NCI-H524 treated with DMSO at 0.1 percent for 48 hours (cell line): Measurements from ENCODE around the gene KRTAP27-1.

Experiments used
- DNase-seq: peaks from one replicate; lab custom pipeline; 2025; lab: John Stamatoyannopoulos, UW

KRTAP27-1 gene, protein sequence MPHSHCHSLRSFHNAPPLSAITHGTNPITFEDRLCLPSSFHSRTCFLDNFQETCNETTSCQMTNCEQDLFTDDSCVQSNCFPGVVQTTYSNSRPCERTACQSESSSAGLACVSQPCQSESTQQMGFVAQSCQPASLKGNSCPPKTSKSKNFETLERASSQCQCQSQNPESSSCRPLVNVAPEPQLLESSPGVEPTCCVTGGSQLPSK

DNA sequence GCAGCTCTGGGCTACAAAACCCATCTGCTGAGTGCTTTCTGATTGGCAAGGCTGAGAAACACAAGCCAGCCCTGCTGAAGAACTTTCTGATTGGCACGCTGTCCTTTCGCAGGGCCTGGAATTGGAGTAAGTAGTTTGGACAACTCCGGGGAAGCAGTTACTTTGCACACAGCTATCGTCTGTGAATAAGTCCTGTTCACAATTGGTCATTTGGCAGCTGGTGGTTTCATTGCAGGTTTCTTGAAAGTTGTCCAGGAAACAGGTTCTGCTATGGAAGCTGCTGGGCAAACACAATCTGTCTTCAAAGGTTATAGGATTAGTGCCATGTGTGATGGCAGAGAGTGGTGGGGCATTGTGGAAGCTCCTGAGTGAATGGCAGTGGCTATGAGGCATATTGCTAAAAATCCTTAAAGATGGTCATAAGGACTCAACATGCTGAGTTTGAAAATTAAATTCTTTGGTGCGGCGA, at the start of gene KRTAP27-1:
Gene KRTAP27-1, minus strand, starts transcription at position 419 of the 469 bp plus-strand sequence. Its CDS starts 26 bp downstream, at position 393.
- DNase-seq = no peak

DNA sequence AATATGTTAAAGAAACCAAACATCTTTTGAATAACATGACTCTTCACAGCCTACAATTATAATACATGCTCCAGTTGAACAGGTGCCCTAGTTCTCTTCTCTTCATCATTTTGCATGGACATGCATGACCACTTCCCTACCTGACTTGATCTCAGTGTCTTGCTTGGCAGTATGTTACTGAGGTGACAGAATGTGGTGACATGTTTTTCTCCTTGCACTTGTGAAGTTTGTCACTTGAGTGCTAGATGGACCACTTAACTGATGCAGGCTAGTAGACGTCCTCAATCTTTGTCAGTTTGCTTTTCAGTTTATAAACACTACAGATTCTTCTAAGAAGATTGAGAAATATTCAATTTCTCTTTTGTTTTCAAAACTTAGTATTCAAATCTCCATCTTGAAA, 44.7 kb upstream of the KRTAP27-1 start:
- no peak for DNase-seq

DNA sequence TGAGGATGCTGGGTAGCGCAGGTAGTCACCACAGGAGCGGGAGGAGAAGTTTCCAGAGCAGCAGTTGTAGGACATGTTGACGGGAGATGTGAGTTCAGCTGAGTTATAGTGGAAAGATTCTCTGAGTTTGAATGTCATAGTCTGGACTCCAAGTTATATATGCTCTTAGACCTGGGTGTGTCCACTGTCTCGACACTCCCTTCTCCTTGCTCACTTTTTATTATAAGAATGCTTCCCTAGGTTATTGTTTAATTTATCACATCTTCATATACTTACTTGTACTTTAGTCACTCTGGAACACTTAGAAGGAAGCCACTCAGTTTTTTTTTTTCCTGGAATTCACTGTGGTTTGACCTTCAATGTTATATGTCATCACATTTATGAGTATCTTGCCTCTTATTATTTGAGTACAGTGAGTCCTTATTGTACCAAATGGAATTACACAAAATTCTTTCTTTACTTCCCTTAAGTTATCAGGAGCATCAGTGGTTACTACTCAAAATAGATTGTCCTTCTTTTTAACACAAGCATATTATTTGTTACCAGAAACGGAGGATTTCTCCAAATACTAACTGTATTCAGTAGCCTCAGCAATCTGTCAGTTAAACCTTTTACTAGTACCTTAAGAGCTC, 34.8 kb upstream of the KRTAP27-1 start, which contains the start of gene KRTAP13-2:
Gene KRTAP13-2, minus strand, starts transcription at position 133 of the 632 bp plus-strand sequence. Its CDS starts 58 bp downstream, at position 75.
- DNase-seq = no peak

DNA sequence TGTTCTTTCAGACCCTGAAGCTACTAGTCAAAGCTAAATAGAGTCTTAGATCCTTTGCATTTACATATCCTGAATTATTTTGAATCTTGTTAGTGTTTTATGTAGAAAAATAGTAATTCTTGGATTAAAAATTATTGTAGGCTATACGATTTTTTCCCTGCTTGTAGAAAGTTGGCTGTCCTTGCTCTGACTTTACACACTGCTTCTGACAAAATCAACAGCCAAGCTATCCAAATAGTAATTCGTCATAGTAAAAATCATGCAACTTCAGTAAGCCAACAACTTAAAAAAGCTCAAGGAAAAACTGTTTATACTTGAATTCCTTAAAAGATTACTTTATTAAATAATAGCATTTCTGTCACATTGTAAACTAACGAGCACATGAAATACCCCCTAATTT, 18.4 kb upstream of the KRTAP27-1 start:
- DNase-seq = no peak

DNA sequence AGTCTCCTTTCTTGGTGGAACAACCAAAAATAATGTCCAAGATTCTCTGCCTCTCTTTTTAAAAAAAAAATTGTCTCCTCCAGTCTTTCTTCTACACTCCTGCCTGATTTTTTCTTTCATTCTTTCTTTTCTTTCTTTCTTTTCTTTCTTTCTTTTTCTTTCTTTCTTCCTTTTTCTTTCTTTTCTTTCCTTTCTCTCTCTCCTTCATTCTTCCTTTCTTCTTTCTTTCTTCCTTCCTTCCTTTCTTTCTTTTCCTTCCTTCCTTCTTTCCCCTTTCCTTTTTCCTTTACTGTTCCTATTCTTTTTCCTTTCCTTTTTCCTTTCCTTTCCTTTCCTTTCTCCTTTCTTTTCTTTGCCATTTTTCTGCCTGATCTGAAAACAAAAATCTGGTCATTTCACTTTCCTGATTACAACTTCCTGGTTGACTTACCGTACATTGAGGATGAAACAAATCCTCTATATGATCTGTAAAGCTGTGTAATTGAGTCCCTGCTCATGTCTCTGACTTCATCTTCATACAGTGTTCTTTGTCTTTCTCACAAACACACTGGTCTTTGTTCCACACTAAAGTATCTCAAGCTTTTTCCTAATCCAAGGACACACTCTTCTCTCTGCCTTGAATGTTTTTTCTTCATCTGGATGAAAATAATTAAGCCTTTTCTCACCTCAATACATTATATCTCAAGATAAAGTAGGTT, 17.0 kb upstream of the KRTAP27-1 start:
- DNase-seq = no peak

DNA sequence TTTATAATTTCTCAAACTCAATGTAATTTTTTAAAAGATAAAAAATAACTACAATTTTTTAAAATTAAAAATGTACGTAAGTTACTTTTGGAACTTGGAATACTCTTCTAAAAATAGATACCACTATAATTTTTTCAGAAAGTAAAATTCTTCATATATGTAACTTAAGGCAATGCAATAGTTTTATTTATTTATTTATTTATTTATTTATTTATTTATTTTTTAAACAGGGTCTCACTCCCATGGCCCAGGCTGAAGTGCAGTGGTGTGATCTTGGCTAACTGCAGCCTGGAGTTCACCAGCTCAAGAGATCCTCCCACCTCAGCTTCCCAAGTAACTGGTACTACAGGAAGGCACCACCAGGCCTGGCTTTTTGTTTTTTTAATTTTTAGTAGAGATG, 14.0 kb upstream of the KRTAP27-1 start:
- no peak for DNase-seq

DNA sequence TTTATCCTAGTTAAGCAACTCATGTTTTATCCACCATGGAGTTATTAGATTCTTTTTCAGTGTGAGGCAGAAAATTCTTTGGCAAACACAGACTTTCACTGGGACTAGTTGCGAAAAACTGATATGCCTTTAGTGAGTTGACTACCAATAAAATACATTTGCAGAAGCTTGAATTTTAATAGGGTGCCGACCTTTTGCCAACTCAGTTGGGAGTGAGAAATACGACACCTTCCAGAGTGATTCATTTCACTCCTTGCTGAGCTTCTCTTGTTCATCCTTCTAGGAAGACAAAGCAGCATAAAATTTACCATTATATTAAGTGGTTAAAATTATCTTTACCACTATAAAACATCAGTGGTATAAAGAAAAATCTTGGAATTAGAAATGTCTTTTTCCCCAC, 12.1 kb upstream of the KRTAP27-1 start:
- DNase-seq = no peak

DNA sequence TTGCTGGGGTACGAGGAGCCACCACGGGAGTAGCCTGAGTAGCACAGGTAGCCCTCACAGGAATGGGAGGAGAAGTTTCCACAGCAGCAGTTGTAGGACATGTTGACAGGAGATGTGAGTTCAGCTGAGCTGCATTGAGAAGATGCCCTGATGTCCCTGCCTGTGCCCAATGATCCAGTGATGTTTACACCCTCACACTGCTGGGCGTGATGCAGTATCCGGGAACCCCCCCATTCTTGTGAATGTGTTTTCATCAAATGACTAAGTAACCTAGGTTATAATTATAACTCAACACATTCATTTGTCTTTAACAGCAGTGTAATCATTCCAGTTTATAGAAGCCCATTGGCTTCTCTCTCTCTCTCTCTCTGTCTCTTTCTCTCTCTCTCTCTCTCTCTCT, 11.0 kb upstream of the KRTAP27-1 start, which contains the start of gene KRTAP23-1:
Gene KRTAP23-1, minus strand, starts transcription at position 101 of the 400 bp plus-strand sequence. Its CDS starts 0 bp downstream, at position 101.
- DNase-seq = no peak

DNA sequence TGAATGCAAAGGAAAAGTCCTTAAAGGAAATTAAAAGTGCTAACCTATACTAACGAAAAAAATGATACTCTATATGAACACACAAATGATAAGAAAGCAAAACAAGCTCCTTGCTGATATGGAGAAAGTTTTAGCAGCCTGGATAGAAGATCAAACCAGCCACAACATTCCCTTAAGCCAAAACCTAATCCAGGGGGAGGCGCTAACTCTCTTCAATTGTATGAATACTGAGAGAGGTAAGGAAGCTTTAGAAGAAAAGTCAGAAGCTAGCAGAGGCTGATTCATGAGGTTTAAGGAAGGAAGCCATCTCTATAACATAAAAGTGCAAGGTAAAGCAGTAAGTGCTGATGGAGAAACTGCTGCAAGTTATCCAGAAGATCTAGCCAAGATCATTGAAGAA, 7.5 kb upstream of the KRTAP27-1 start:
- DNase-seq = no peak

DNA sequence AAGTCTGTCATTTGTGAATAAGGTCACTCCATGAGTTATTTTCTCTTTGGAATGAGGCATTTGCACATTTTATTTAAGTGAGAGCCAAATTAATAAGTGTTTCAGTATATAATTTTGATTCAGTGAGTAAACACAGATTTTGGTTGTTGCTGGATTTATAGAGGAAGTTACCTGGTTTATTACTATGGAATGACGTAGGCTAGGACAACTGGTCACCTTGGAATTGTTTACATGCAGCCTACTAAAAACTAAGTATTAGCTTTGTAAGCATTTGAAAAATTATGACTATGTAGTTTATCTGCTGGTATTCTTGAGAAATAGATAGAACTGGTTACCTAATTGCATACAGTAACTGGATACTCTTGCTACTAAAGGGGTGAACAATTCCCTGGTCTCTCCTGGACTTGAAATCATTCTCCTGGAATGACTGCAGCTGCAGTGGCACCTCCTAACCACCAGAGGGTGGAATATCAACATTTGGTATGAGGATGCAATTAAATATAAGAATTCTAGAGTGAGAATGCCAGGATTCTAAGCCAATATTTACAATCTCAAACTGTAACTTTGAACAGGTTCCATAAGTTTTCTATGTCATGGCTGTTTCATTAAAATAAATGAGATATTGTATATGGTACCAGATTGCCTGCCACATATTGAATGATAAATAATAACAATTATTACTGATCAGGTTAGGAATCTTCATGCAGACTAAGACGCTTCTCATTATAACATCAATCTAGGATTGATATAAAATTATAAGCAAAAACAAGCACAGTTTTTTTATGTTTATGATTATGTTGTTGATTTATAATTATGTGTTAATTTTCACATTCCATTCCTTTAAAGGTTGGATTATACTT, 3.5 kb upstream of the KRTAP27-1 start:
- no peak for DNase-seq

DNA sequence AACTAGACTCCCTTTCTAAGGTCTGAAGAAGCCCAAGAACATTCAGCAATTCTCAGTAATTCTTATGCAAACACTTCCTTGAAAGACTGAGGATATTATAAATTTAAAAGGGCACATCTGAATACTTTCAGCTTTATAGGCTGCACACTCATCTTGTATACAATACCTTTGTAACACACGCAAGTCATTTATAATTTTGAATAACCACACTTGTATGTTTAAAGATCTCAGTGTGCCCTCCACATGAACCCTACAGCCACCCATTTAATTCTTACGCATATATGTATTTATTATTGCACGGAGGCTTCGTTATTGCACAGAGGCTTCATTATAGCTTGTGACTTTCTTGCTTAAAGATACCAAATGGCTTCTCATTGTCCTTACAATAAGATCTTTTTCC, 1.2 kb upstream of the KRTAP27-1 start:
- no peak for DNase-seq

DNA sequence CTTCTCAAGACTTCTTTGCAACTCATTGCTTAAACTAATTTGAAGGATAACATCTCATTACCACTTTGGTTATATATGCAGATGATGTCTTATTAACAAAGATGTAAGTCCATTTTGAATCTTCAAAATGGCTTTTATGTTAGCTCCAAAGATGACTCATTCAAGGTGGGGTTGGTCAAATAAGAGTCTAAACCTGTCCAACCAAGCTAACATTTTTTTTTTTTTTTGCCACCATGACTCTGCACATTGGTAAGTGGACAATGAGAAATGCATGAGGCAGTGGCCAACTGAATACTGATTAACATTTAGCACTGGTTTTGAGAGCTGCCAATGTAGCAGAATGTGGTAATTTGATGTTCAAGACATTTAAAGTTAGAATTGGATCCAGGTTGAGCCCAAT, 278 bp upstream of the KRTAP27-1 start:
- no peak for DNase-seq

DNA sequence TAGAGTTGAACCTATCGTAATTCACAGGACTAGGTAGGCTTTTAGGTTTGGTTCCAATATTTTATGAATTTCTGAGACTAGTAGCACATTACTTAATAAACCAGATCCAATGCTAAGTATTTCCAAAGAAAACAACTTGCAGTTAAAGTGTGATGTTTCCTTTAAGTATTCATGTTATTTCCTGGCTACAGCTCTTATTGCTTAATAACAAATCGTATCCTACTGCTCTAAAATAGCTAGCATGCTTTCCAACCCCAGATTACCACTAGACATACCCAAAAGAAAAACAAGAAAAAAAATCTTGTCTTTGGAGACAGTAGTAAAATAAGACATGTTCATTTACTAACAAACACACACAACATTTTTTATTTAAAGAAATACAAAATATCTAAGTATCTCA, 898 bp downstream of the KRTAP27-1 start:
- no peak for DNase-seq

DNA sequence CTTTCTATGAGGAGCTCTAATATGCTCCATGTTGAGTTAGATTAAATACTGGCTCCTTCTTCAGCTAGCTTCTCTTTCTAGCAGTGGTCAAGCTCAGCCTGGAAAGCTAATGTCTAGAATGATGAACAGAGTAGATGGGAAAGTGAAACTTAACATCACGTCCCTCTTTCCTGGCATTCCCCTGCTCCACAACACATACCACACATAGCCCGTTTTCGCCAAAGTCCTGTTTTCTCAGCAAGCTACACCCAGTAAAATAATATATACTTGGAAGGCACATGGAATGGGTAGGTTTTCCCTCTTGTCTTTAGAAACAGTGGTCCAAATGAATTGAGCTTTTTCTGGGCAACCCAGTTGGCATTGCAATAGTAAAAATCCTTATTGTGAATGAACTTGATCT, 3.8 kb downstream of the KRTAP27-1 start:
- DNase-seq = no peak

DNA sequence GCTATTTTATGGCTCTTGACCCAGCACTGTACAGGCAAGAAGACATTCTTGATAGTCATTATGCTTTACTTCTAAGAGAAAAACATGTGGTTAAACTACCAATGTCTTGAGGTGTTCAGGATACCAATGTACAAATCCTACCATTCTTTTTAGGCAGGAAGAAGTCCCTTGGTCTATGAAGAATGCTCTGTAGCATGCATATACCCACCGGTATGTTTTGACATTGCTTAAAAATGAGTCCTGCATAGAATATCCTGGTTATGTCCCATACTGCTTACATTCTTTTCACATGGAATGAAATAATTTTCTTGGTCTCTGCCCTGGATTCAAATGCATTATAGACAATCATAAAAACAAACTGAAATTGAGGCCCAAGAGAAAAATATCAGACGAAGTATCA, 4.8 kb downstream of the KRTAP27-1 start:
- DNase-seq = no peak

DNA sequence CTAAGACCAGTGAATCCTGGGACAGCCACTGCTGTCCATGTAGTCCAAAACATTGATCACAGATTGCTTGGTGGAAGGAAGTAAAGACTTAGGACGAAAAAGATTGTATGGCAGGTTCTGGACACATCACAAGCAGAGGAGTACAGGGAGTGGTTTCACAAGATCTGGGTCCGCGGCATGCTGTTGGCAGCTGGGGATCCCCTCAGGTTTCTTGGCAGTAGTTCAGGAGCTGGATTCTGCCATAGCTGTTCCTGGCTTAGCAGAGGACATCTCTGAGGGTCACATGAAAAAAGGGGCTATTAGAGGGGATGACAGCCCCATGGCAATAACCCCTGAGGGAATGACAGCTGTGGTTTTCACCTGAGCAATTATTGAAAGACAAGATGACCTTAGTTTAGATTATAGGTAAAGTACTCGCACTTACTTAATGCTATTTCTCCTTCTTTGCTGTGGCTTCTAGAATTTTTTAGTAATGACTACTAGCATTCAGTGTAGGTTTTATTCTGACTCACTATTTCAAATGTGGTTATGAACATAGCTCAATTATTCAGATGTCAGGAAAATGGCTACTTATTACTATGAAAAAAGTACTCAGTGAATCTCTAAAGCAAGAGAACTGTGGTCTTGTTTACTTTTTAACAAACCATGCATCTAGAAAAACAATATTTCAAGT, 8.2 kb downstream of the KRTAP27-1 start:
- no peak for DNase-seq

DNA sequence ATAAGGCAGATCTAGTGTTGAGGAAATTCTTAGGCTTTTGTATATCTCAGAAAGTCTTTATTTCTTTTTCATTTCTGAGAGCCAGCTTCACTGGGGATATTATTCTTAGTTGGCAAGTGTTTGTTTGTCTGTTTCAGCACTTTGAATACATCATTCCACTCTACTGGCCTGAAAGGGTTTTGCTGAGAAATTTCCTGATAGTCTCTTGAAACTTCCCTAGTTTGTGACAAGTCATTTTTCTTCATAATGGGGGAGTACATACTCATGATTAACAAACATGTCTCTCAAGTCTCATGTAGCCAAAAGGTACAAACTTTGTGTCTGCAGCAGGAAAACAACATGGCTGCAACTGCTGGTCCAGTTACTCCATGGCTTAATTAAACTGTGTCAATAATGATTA, 11.1 kb downstream of the KRTAP27-1 start:
- no peak for DNase-seq

DNA sequence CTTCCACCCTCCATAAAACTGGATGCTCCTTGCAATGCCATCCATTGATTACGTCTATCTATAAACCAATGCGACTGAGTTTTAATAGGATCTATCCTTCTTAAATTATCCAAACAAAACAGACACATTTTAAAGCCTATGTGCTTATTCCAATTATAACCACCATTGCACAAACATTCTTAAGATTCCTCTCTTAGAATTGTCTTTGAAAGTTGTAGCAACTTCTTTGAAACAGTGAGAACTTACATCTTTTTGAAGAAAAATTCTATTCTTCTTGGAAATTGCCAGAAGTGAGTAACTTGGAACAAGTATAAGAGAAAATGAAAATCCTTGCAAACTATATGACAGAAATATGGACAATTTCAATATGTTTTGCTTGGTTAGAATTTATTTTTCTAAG, 17.3 kb downstream of the KRTAP27-1 start, which contains the start of gene KRTAP26-1:
Gene KRTAP26-1, minus strand, starts transcription at position 101 of the 400 bp plus-strand sequence. CDS start 280 bp downstream, outside the sequence.
- no peak for DNase-seq

DNA sequence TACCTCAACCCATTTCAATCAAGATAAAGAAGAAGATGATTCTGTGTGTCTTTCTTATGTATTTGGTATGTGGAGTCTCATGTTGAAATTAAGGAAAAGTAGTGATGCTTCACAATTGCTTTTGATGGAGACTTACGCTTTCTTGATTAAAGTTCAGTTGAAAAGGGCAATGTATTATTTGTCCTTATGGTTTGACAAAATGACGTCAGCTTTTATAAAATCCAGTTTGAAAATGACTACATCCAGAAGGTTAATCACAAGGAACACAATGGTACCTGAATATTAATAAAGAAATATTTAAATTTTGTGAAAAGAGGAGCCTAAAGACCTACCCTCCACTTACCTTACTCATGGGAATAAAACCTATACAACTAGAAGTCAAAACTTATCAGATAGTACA, 21.8 kb downstream of the KRTAP27-1 start:
- no peak for DNase-seq

DNA sequence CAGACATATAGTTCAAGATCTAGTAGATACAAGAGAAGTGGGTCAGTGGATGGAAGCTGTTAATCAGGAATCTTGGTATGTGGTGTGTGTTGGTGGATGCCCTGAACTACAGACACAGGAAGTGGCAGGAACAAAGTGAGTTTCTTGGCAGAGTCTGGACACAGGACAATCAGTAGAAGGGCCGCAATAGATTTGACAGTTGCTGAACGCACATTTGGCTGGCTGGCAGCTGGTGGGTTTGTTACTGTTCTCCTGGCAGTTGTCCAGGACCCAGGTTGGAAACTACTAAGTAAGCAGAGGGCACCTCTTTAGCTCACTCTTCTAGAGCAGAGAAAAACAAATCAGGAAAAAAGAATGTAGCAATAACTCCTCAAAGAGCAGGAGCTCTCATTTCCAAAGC, 30.6 kb downstream of the KRTAP27-1 start:
- no peak for DNase-seq

DNA sequence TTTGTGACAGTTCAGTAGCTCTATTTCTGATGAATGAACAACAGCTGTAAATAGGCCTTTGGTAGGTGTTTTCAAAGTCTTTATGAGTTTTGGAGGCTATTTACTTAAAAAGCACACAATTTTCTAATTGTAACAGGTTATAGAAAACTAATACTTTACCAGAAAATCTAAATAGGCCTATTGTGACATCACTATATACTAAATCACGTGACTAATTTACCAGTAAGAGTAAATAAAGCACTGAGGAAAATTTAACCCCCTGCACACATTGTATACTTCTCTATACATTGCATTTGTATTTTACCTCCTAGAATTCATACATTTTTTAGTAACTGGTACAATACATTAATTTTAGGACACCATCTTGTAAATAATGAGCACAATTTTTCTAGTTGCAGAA, 32.4 kb downstream of the KRTAP27-1 start:
- no peak for DNase-seq
